HG02759 (cell line): ENCODE data around the gene KAZN.
"Not testable (repeated sequence)": the region's sequence is repeated elsewhere in the genome, so short reads cannot be mapped to it uniquely, and the experiment has no call there.

Experiments
- ATAC-seq: cut with Tn5 transposase; IDR thresholded peaks from one replicate; pipeline ENCODE4 v1.9.1; 2021; ENCODE audit warnings: mild to moderate bottlenecking, moderate library complexity; ENCODE audit not compliant: unreplicated experiment

The KAZN gene

DNA sequence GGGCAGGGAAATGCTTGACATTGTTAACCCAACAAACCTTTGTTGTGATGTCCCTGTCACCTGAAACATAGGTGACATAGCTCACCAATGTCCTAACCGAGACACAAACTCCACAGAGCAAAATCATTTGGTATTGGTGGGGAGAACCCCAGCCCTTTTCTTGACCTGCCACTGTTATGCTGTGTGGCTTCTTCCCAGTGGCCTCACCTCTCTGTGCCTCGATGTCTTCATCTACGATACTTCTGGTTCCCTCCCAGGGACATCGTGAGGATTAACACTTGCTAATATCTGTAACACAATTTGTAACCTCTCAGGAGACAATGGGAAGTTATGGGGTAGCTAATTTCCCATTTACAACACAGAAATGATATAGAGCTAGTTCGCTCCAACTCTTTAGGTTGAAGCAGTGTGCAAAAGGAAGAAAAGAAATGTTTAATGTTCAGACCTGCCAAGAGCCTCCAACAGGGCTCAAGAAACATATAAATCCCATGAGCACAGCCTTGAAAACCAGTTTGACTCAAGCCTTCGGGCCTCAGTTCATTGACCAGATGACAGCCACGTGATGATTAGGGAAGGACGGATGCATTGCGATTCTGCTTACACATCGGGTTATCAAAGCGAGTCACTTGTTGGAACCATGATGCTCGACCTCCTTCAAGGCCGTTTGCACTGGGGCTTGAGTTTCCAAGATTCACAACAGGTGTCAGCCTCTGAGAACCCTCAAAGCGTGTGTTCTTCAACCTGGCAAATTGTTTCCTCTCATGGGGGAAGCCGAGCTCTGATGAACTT, 517.3 kb downstream of the KAZN start:
- ATAC-seq, result no peak

GRCh38 chr1:15116966-15117365, 518.5 kb downstream of the KAZN start:
- ATAC-seq, result no peak

GRCh38 chr1:15117671-15118325, 519.3 kb downstream of the KAZN start:
- ATAC-seq, result no peak

- no peak for ATAC-seq
Measured at GRCh38 chr1:15118579-15118978, 520.1 kb downstream of the KAZN start.

DNA sequence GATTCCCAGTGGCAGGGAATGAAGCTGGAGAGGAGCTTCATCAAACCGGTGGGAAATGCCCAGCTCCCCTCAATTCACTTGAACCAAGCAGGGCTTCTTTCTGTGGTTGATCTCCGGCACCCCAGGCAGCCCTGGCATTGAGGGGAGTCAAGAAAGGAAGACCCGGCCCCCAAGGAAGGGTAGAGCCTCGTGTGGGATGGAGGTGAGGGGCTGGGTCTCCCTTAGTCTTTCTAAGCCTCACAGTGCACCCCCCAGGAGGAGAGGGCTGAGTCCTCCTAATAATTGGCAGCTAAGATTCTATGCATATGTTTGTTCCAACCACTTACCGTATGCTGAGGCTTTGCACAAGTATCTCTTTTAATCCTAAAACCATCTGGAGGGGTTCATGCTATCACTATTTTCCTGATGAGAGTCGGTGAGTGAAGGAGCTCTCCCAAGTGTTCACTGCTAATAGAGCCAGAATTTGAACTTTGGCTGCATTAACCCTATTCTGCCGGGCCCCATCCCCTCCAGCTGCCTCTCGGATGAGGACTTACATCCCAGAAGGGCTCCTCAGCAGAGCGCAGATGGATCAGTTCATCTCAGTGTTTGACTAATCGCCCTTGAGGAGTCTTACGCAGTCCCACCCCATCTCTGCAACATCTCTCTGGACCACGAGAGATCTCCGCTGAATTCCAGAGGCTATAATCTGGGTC, 521.9 kb downstream of the KAZN start:
- ATAC-seq, result no peak

DNA sequence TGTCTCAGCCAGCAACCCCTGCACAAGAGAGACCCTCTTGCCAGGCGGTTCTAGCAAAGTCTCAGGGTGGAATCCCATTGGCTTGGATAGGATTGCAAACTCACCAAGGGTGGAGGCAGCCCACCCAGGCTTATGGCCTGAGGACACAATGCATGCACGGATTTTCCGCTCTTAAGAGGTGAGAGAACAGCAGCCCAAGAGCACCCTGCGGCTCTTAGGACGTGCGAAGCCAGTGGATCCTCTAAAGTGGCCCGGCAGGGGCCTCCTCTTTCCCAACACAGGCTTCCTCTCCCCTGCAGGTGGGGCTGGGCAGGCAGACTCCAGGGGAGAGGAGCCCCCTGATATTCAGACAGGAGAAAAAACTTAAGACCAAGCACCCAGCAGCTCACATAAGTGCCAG, 523.8 kb downstream of the KAZN start:
- ATAC-seq, result no peak

DNA sequence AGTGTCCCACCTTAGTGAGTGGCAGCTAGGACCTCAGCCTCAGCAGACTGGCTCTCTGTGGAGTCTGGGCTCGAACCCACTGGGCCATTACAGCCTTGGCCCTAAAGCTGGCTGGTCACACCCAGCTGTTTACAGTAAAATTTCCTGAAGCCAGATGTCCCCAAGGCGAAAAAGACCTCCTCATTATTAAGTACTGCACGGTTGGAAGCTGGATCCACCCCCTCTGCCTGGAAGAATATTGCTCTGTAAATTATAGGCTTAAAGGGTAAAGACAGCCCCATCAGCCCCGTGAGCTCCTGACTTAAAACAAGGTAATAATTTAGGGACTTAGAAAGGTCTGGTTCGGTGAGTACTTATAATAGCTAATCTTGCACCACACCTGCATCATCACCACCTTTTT, 524.8 kb downstream of the KAZN start:
- no peak for ATAC-seq

GRCh38 chr1:15123925-15124324, 525.4 kb downstream of the KAZN start:
- no peak for ATAC-seq

GRCh38 chr1:15124362-15125100, 526.0 kb downstream of the KAZN start:
- ATAC-seq, result no peak

GRCh38 chr1:15125101-15125745, 526.7 kb downstream of the KAZN start:
- ATAC-seq, result no peak

GRCh38 chr1:15128077-15128476, 529.6 kb downstream of the KAZN start:
- ATAC-seq, result no peak

- peak; percentile 71 for ATAC-seq
Measured at GRCh38 chr1:15128520-15129313, 530.2 kb downstream of the KAZN start.

DNA sequence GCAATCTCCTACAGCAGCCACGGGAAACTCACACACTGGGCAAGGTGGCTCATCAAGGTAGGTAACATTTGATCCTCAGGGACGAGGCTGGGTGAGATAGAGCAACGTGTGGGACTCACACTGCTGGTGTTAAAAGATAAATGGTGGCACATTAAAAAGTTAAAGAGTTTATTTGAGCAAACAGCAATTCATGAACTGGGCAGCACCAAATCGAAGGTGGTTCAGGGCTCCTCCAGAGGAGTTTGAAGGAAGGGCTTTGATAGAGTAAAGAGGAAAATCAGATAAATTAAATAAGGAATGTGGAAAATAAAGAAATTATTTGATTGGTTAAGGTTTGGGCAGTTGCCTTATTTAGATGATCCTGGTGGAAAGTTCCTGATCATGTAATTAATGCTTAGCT, 531.5 kb downstream of the KAZN start:
- ATAC-seq, result no peak

DNA sequence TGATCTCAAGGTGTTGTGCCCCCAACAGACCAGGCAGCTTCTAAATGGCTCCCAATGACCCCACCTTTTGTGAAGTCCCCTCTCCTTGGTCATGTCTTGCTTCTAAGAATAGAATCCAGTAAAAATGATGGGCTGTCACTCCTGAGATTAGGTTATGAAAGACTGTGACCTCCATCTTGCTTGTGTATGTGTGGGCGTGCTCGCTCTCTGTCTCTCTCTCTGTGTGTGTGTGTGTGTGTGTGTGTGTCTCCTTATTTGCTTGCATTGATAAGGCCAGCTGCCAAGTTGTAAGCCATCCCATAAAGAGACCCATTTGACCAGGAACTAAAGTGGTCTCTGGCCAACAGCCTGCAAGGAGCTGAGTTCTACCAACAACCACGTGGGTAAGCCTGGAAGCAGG, 532.1 kb downstream of the KAZN start:
- no peak for ATAC-seq

- no peak for ATAC-seq
Measured at GRCh38 chr1:15132965-15133364, 534.5 kb downstream of the KAZN start.

DNA sequence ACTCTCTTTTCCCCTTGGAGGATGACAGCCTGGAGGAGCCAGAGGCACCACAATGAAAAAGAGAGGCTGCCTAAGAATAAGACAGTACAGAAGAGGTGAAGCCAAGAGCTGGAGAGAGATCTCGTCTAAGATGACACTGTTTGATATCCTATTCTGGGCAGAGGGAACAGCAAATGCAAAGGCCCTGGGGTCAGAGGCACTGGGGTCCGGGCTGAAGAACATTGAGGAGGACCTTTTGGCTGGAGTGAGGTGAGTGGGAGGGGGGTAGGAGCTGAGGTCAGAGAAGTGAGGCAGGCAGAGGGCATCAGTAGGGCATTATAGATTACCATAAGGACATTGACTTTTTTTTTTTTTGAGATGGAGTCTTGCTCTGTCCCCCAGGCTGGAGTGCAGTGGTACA, 535.8 kb downstream of the KAZN start:
- ATAC-seq, result no peak

DNA sequence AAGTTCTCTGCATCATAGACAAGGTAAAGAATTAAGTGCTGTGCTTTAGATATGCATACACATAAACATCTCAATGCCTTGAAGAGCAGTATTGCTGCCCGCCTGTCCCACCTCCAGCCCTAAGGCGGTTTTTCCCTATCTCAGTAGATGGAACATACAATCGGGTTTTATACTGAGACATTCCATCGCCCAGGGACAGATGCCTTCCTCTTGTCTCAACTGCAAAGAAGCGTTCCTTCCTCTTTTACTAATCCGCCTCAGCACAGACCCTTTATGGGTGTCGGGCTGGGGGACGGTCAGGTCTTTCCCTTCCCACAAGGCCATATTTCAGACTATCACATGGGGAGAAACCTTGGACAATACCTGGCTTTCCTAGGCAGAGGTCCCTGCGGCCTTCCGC, 537.1 kb downstream of the KAZN start:
- ATAC-seq, result not testable (repeated sequence)

- no peak for ATAC-seq
Measured at GRCh38 chr1:15137809-15138208, 539.3 kb downstream of the KAZN start.

GRCh38 chr1:15139654-15140350, 541.3 kb downstream of the KAZN start:
- no peak for ATAC-seq
